Erythroblast (primary cell): Measurements from ENCODE around the gene KLHL15.

Experiments used
- GATA1 ChIP-seq: IDR thresholded peaks from 2 replicates; pipeline ENCODE4 v1.6.1; 2011; ENCODE audit warnings: low read depth, mild to moderate bottlenecking, control low read depth, low read length, moderate library complexity
- POLR2A ChIP-seq: IDR thresholded peaks from 2 replicates; pipeline ENCODE4 v1.6.1; 2011; ENCODE audit warnings: mild to moderate bottlenecking, low read length

DNA sequence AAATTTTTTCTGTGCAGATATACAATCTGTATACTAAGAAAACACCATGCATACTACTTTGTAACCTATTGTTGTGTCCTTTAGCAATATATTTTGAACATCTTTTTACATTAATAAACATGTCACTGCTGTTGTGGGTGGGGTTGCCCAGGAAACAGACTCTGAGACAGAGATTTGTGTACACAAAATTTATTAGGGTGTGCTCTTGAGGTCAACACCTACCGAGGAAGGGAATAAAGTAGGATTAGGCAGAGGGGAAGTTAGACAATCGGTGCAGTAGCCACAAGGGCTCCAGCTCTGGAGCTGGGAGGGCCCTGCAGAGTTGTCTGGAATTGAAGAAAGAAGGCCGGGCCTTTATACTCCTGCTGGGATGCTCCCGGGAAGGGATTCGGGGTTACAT lies 62.8 kb downstream of the KLHL15 start:
- TF ChIP-seq POLR2A (no peak), GATA1 (no peak)
